ENCODE results near the gene ARID1B.

ARID1B gene

GRCh38 chr6:156776840-156777576, at the start of gene ARID1B:
Gene ARID1B, plus strand, starts transcription at chr6:156777378. Its CDS starts 303 bp downstream, at chr6:156777681.
- in situ Hi-C loops (cut with MboI; ENCODE audit: low sequenced_read_pairs): no loop called here

- in situ Hi-C loops (cut with MboI; ENCODE audit: low sequenced_read_pairs): no loop called here
Measured at GRCh38 chr6:156727715-156728385, 49.3 kb upstream of the ARID1B start.

GRCh38 chr6:156729248-156729647, 47.9 kb upstream of the ARID1B start:
- in situ Hi-C loops (cut with MboI; ENCODE audit: low sequenced_read_pairs): no loop called here

GRCh38 chr6:156731396-156731795, 45.8 kb upstream of the ARID1B start:
- in situ Hi-C loops (cut with MboI; ENCODE audit: low sequenced_read_pairs): no loop called here

GRCh38 chr6:156735751-156736150, 41.4 kb upstream of the ARID1B start:
- in situ Hi-C loops (cut with MboI; ENCODE audit: low sequenced_read_pairs): no loop called here

- in situ Hi-C loops (cut with MboI; ENCODE audit: low sequenced_read_pairs): no loop called here
Measured at GRCh38 chr6:156740604-156741003, 36.6 kb upstream of the ARID1B start.

GRCh38 chr6:156741287-156742073, 35.7 kb upstream of the ARID1B start:
- in situ Hi-C loops (cut with MboI; ENCODE audit: low sequenced_read_pairs): no loop called here

GRCh38 chr6:156747715-156748114, 29.5 kb upstream of the ARID1B start:
- in situ Hi-C loops (cut with MboI; ENCODE audit: low sequenced_read_pairs): no loop called here

GRCh38 chr6:156748504-156748903, 28.7 kb upstream of the ARID1B start:
- in situ Hi-C loops (cut with MboI; ENCODE audit: low sequenced_read_pairs): no loop called here

GRCh38 chr6:156752666-156753301, 24.4 kb upstream of the ARID1B start:
- in situ Hi-C loops (cut with MboI; ENCODE audit: low sequenced_read_pairs): no loop called here

- in situ Hi-C loops (cut with MboI; ENCODE audit: low sequenced_read_pairs): no loop called here
Measured at GRCh38 chr6:156756630-156757610, 20.3 kb upstream of the ARID1B start.

- in situ Hi-C loops (cut with MboI; ENCODE audit: low sequenced_read_pairs): no loop called here
Measured at GRCh38 chr6:156757849-156758248, 19.3 kb upstream of the ARID1B start.

GRCh38 chr6:156760377-156760776, 16.8 kb upstream of the ARID1B start:
- in situ Hi-C loops (cut with MboI; ENCODE audit: low sequenced_read_pairs): no loop called here

GRCh38 chr6:156762547-156762946, 14.6 kb upstream of the ARID1B start:
- in situ Hi-C loops (cut with MboI; ENCODE audit: low sequenced_read_pairs): no loop called here

GRCh38 chr6:156765117-156765516, 12.1 kb upstream of the ARID1B start:
- in situ Hi-C loops (cut with MboI; ENCODE audit: low sequenced_read_pairs): no loop called here

- in situ Hi-C loops (cut with MboI; ENCODE audit: low sequenced_read_pairs): no loop called here
Measured at GRCh38 chr6:156767603-156768467, 9.3 kb upstream of the ARID1B start.

GRCh38 chr6:156771047-156771446, 6.1 kb upstream of the ARID1B start:
- in situ Hi-C loops (cut with MboI; ENCODE audit: low sequenced_read_pairs): no loop called here

GRCh38 chr6:156771761-156772160, 5.4 kb upstream of the ARID1B start:
- in situ Hi-C loops (cut with MboI; ENCODE audit: low sequenced_read_pairs): no loop called here

- in situ Hi-C loops (cut with MboI; ENCODE audit: low sequenced_read_pairs): no loop called here
Measured at GRCh38 chr6:156773476-156773875, 3.7 kb upstream of the ARID1B start.
